ENCODE results near the gene PSEN1. TPM values are rescaled to one million over a fixed set of nuclear protein-coding genes. Genes with fewer than 3 reads are reported as not detected.
A peak's percentile ranks its signal among the peaks of the same experiment; 100 is the strongest.

PSEN1 gene
- total RNA-seq, 4 donors from 2014 or later: 54.6 to 100 (median 68.1) TPM

GRCh38 chr14:73225496-73225895 is 89.2 kb downstream of the PSEN1 start:
- H3K4me3 ChIP-seq (replicated peaks in 1 of 3): no peak overlapping the region
- intact Hi-C loops (cut with DNase I): no loop called here
- H3K27me3 ChIP-seq: no peaks in the 10 kb centered on the region
- WGBS, 2 donors: 91% methylated on average over 4 of the region's 4 CpGs
- H3K27ac ChIP-seq: peak overlapping the region in 1 of 3 donors; percentile 57
- DNase-seq: no peak
- peaks cover 0 to 33% of the 10 kb centered on the region in 2 donors for H3K4me1 ChIP-seq
- H3K36me3 ChIP-seq: peaks cover 0 to 4% of the 10 kb centered on the region in 2 donors
- no peaks in the 10 kb centered on the region for H3K9me3 ChIP-seq
- TF ChIP-seq POLR2A (IDR thresholded peaks at IDR 0.05) (no peak), CTCF (IDR thresholded peaks at IDR 0.05) (no peak)

- Histone ChIP-seq H3K27me3 (no peaks in the 10 kb centered on the region), H3K9me3 (no peaks in the 10 kb centered on the region), H3K27ac (peak overlapping the region in 1 of 3 donors; percentile 17), H3K4me1 (peaks cover 0 to 30% of the 10 kb centered on the region in 2 donors), H3K4me3 (replicated peaks in 1 of 3) (no peak overlapping the region), H3K36me3 (peaks cover 0 to 1% of the 10 kb centered on the region in 2 donors)
- peak in 1 of 2 donors; percentile 20 for DNase-seq
- TF ChIP-seq CTCF (IDR thresholded peaks at IDR 0.05): no peak
- TF ChIP-seq POLR2A (IDR thresholded peaks at IDR 0.05): no peak
- WGBS, 2 donors: 61 to 65% methylated on average over 25 of the region's 25 CpGs
- intact Hi-C loops (cut with DNase I): no loop called here
Observed at GRCh38 chr14:73227812-73228781, 91.8 kb downstream of the PSEN1 start.

- no peaks in the 10 kb centered on the region for H3K9me3 ChIP-seq
- no peak for DNase-seq
- TF ChIP-seq CTCF (IDR thresholded peaks at IDR 0.05): no peak
- TF ChIP-seq POLR2A (IDR thresholded peaks at IDR 0.05): no peak
- intact Hi-C loops (cut with DNase I): no loop called here
- peaks cover 0 to 16% of the 10 kb centered on the region in 2 donors for H3K4me1 ChIP-seq
- no peak overlapping the region for H3K27ac ChIP-seq
- no peaks in the 10 kb centered on the region for H3K36me3 ChIP-seq
- WGBS, 2 donors: 89 to 97% methylated on average over 6 of the region's 6 CpGs
- no peaks in the 10 kb centered on the region for H3K27me3 ChIP-seq
- H3K4me3 ChIP-seq (replicated peaks in 1 of 3): no peak overlapping the region
Observed at GRCh38 chr14:73230051-73230450, 93.7 kb downstream of the PSEN1 start.

- peaks cover 2 to 18% of the 10 kb centered on the region in 2 donors for H3K4me1 ChIP-seq
Observed at GRCh38 chr14:73231981-73232851, 95.9 kb downstream of the PSEN1 start.

More at GRCh38 chr14:73231981-73232851, 95.9 kb downstream of the PSEN1 start:
- no peak for DNase-seq
- H3K27ac ChIP-seq: no peak overlapping the region
- intact Hi-C loops (cut with DNase I): no loop called here
- 55 to 60% methylated on average over 14 to 17 of the region's 19 CpGs for WGBS, 2 donors
- H3K27me3 ChIP-seq: no peaks in the 10 kb centered on the region
- H3K36me3 ChIP-seq: no peaks in the 10 kb centered on the region
- H3K9me3 ChIP-seq: no peaks in the 10 kb centered on the region
- TF ChIP-seq POLR2A (IDR thresholded peaks at IDR 0.05) (no peak), CTCF (IDR thresholded peaks at IDR 0.05) (no peak)
- H3K4me3 ChIP-seq (replicated peaks in 1 of 3): no peak overlapping the region
